ENCODE measurements around the gene CYP4F3.
"Not testable (repeated sequence)": the region's sequence is repeated elsewhere in the genome, so short reads cannot be mapped to it uniquely, and the experiment has no call there.

Gene CYP4F3

GRCh38 chr19:15671237-15671821 lies 30.6 kb downstream of the CYP4F3 start:
- no peak for DNase-seq

GRCh38 chr19:15671891-15672579 lies 31.3 kb downstream of the CYP4F3 start:
- DNase-seq = no peak

DNA sequence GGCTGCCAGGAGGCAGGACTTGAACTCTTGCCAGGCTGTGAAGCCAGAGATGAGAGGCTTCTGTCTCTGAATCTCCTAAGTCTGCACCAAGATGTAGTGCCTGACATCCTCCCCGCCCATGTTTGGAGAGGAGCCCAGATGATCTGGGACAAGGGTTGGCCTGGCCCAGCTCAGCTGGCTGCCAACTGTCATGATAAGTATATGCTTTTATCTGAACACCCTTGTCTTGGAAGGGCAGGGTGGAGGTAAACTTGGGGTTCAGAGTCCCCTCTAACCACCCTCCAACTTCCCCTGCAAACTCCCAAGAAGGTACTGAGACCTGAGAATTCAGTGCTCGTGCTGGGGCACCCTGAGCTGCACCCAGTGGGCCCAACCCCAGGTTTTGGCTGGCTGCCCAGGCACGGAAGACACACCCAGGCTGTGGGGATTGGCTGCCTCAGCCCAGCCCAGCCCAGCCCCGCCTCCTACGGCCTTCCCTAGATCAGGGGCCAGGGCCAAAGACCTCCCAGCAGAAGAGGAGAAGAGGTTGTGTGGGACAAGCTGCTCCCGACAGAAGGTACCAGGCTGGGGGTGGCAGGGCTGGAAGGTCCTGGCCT lies 32.0 kb downstream of the CYP4F3 start, which contains the start of gene CYP4F12:
TSS of gene CYP4F12 (plus strand) at position 508 of the 596 bp plus-strand sequence. CDS start 443 bp downstream, outside the sequence.
- DNase-seq = peak in 3 of 14 donors; percentile 2 to 16 (median 6)

DNA sequence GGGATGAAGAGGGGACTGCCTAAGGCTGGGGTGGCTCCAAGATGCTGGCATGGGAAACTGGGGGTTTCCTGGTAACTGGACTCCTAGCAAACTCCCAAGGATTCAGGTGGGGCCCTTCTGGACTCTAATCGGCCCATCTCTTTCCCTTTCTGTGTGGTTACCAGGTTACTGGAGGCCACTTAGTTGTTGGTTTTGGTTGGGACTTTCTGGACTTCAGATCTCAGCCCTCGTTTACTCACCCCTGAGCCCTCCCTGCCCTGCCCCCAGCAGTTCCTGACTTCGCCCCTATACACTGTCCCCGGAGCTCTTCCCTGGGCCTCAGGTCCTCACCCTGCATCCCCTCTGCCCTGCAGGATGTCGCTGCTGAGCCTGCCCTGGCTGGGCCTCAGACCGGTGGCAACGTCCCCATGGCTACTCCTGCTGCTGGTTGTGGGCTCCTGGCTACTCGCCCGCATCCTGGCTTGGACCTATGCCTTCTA lies 32.5 kb downstream of the CYP4F3 start:
- no peak for DNase-seq

DNA sequence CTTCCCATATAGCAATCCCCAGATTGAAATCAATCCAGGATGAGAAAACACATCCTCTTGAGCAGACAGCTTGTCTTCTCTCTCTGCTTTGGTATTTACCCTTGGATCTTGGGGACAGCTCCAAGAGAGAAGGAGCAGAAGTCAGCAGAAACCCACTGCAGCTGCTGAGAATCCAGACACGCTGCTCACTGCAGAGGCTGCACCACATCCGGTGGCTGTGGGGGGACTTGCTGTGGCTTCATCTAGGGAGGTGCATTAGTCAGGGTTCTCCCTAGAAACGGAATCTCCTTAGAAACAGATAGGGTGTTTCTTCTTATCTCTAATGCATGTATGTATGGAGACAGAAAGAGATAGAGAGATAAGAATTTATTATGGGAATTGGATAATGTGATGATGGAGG lies 34.9 kb downstream of the CYP4F3 start:
- no peak for DNase-seq

- no peak for DNase-seq
Measured at GRCh38 chr19:15679089-15679488, 38.4 kb downstream of the CYP4F3 start.

GRCh38 chr19:15679865-15680264 lies 39.2 kb downstream of the CYP4F3 start:
- not testable (repeated sequence) for DNase-seq

DNA sequence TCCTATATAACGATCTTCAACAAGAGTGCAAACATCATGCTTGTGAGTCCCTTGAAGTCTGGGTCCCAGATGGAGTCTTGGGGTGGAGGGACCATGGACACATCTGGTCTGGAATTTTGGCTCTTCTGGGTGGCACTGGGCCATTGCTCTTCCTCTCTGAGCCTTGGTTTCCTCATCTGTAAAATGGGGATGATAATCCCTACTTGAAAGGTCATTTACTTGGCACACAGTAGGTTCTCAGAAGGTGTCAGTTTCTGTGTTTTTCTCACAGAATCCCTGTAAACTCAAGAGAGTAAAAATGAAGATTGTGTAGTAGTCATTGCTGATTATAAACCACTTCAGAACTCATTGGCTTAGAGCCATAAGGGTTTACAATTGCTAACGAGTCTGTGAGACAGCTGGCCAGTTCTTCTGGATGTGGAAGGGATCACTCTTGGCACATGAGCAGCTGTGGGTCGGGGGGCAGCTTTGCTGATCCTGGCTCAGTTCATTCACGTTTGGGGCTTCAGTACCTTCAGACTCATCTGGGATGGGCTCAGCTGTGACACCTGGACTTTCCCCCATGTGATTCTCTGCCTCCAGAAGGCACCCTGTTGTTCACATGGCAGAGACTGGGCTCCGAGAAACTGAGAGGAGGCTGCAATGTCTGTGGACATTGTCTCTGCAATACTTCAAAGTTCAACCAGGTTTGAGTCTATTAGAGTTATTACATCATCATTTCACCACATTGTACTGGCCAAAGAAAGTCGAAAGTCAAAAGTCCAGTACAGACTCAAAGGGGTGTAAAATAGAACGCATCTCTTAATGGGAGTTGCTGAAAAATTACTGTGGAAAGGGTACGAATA lies 40.0 kb downstream of the CYP4F3 start:
- no peak for DNase-seq

DNA sequence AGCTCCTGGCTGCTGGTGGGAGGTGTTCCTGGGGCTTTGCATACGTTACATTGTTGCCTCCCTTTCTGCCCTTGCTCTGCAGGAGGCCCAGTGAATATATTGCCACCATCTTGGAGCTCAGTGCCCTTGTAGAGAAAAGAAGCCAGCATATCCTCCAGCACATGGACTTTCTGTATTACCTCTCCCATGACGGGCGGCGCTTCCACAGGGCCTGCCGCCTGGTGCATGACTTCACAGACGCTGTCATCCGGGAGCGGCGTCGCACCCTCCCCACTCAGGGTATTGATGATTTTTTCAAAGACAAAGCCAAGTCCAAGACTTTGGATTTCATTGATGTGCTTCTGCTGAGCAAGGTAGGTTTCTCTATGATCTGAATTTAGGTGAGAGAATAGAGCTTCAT lies 42.7 kb downstream of the CYP4F3 start:
- DNase-seq = no peak

GRCh38 chr19:15684828-15685227 lies 44.1 kb downstream of the CYP4F3 start:
- DNase-seq = no peak

- DNase-seq = no peak
Measured at GRCh38 chr19:15696654-15697194, 56.0 kb downstream of the CYP4F3 start.

GRCh38 chr19:15701757-15702533 lies 61.2 kb downstream of the CYP4F3 start:
- no peak for DNase-seq

DNA sequence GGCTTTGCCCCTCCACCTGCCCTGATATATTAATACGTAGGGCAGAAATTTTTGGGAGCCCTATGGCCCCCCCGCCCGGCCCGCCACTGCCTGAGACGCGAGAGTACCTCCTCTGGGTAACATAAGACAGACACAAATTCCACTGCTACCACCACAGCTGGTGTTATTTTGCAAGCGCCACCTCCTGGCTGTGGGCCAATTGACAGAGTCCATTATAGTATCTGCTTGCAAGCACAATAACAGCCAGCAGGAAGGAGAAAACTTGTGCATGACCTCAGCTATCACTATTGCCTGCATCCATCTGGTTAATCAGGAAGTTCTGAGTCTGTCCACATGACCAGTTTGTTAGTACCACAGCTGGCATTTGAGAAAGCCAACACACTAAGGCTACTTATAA lies 61.8 kb downstream of the CYP4F3 start:
- DNase-seq = peak in 5 of 14 donors; percentile 1 to 12 (median 3)

Data from C1 segment of cervical spinal cord (tissue), 14 donors.